ENCODE results near the gene RBP7.

Gene RBP7

DNA sequence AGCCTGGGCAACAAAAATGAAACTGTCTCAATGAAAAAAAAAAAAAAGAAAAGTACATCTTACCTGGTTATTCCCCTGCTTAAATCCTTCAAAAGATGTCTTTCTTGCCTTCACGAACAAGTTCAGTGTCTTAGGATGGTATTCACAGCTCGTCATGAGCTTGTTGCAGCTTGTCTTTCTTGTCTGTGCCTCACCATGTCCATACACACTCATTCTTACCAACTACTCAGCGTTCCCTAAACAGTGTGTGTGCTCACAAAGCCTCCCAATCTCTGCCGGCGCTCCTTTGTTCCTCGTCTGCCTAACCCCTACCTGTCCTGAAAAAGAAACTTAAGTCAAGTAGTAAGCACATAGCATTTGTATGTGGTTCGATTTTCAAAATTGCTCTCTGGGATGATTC is 66.8 kb downstream of the RBP7 start:
- H3K4me1 ChIP-seq: peaks cover 42% of the 10 kb centered on the region
- H3K36me3 ChIP-seq: peaks cover 10% of the 10 kb centered on the region
- no peak overlapping the region for H3K4me3 ChIP-seq
- no peaks in the 10 kb centered on the region for H3K9me3 ChIP-seq
- no peak overlapping the region for H3K27ac ChIP-seq
- no peak overlapping the region for H3K4me2 ChIP-seq
- peaks cover 15% of the 10 kb centered on the region for H4K20me1 ChIP-seq
- no peaks in the 10 kb centered on the region for H3K27me3 ChIP-seq
- no peak for TF ChIP-seq Cebpa-rat (IDR thresholded peaks at IDR 0.05)
- H3K9ac ChIP-seq: no peak overlapping the region

DNA sequence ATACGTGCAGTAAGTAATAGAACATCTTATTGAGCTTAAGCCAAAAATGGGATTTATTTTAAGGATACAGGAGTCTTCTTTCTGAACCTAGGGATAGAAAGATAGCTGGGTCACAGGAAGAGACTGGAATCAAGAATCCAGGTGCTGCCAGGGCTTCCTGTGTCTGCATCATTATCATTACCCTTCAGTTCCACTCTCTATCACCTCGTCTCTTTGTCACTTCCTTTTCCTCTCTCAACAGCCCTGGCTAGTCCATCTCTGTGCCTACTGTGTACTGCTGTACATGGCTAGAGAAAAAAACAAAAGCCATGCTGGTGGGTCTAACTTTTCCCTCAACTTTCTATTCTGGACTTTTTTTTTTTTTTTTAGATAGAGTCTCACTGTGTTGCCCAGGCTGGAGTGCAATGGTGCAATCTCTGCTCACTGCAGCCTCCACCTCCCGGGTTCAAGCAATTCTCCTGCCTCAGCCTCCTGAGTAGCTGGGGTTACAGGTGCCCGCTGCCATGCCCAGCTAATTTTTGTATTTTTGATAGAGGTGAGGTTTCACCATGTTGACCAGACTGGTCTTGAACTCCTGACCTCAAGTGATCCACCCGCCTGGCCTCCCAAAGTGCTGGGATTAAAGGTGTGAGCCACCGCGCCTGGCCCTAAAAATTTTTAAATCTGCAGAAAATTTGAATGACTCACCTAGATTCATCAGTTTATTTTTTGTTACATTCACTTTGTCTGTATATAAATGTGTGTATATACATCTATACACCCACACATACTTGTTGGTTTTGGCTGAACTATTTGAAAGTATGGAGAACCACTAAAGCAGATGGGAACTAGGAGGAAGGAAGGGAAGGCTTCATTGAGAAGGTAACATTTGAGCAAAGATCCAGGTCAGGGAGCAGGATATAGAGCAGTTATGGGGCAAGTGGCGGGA is 67.7 kb downstream of the RBP7 start:
- Histone ChIP-seq H3K4me1 (peaks cover 49% of the 10 kb centered on the region), H3K4me2 (peak overlapping the region; percentile 32; the same call in 1 of the 2 replicates), H4K20me1 (peaks cover 7% of the 10 kb centered on the region; the same call in 1 of the 2 replicates), H3K36me3 (peaks cover 6% of the 10 kb centered on the region; the same call in 1 of the 2 replicates), H3K27ac (no peak overlapping the region), H3K9ac (no peak overlapping the region; the same call in 1 of the 2 replicates), H3K4me3 (no peak overlapping the region), H3K27me3 (no peaks in the 10 kb centered on the region), H3K9me3 (no peaks in the 10 kb centered on the region)
- TF ChIP-seq Cebpa-rat (IDR thresholded peaks at IDR 0.05): no peak

DNA sequence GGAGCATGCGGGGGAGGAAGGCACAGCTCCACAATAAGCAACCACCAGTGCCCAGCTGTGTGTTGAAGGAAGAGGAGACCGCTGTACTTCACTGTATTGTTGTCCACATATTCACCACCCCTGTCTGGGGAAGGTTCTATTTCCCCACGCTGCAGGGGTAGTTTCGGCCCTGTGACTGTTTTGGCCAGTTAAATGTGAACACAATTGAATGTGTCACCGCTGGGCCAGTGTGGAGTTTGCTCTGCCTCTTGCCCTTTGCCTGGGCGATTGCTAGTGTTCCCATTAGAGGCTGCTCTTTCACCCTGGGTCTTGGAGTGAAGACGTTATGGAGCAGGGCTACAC is 68.3 kb downstream of the RBP7 start:
- H4K20me1 ChIP-seq: peaks cover 7% of the 10 kb centered on the region; the same call in 1 of the 2 replicates
- H3K9ac ChIP-seq: no peak overlapping the region; the same call in 1 of the 2 replicates
- H3K27ac ChIP-seq: no peak overlapping the region
- H3K4me2 ChIP-seq: no peak overlapping the region
- H3K4me3 ChIP-seq: no peak overlapping the region
- 0 out of 2 replicates have a peak, but pooled peaks cover 7% of the 10 kb centered on the region for H3K36me3 ChIP-seq
- H3K27me3 ChIP-seq: no peaks in the 10 kb centered on the region
- no peak for TF ChIP-seq Cebpa-rat (IDR thresholded peaks at IDR 0.05)
- H3K4me1 ChIP-seq: peaks cover 49% of the 10 kb centered on the region
- H3K9me3 ChIP-seq: no peaks in the 10 kb centered on the region

Data from BLaER1 (cell line).